H1 (cell line): ENCODE results near the gene FBLN2. TPM values are rescaled to one million over a fixed set of nuclear protein-coding genes. Genes with fewer than 3 reads are reported as not detected.

Experiments used
- CTCF ChIA-PET: fragments of 300-600 bp; sonication (Branson Sonifier 250); formaldehyde crosslinking; loops from one replicate; lab custom pipeline; 2021; ENCODE audit not compliant: partially characterized antibody; lab: Charles Lee
- POLR2A ChIA-PET: fragments of 300-600 bp; sonication (Branson Sonifier 250); formaldehyde crosslinking; loops from one replicate; lab custom pipeline; 2021; ENCODE audit warnings: inconsistent platforms; ENCODE audit not compliant: partially characterized antibody; lab: Charles Lee
- DNase-seq, 2 experiments: peaks; one replicate each; pipeline versions ENCODE4 v3.0.0 to v3.0.0-alpha.2; 2010 to 2022; ENCODE audit warnings: low spot score in 2 of 2, low read depth in 1 of 2, mixed read lengths in 1 of 2
- FAIRE-seq: peaks from 2 replicates; lab custom pipeline; 2011; peaks lifted over from hg19 to GRCh38; lab: Jason Lieb, UNC
- H2AFZ ChIP-seq: 2 replicates; pipeline ENCODE4 v1.8.1; 2012; ENCODE audit warnings: low read length, inconsistent platforms
- H2AK5ac ChIP-seq: 2 replicates; pipeline ENCODE4 v1.6.1; 2013; ENCODE audit warnings: low read depth, low read length
- H2BK120ac ChIP-seq: replicated peaks from 2 replicates; pipeline ENCODE3; 2013; ENCODE audit warnings: low read depth, low read length, inconsistent platforms
- H2BK12ac ChIP-seq: 2 replicates; pipeline ENCODE4 v1.6.1; 2013; ENCODE audit warnings: low read depth, low read length
- H2BK15ac ChIP-seq: 2 replicates; pipeline ENCODE4 v1.6.1; 2013; ENCODE audit warnings: low read length
- H2BK20ac ChIP-seq: 2 replicates; pipeline ENCODE4 v1.6.1; 2013; ENCODE audit warnings: low read length
- H2BK5ac ChIP-seq: 2 replicates; pipeline ENCODE4 v1.6.1; 2013; ENCODE audit warnings: low read depth, low read length
- H3K14ac ChIP-seq: 2 replicates; pipeline ENCODE4 v1.6.1; 2013; ENCODE audit warnings: inconsistent platforms; ENCODE audit not compliant: insufficient read length
- H3K18ac ChIP-seq: 2 replicates; pipeline ENCODE4 v1.6.1; 2013; ENCODE audit warnings: low read length; ENCODE audit errors: extremely low read depth
- H3K23ac ChIP-seq: 2 replicates; pipeline ENCODE4 v1.6.1; 2013; ENCODE audit warnings: inconsistent platforms; ENCODE audit not compliant: insufficient read length
- H3K23me2 ChIP-seq: 2 replicates; pipeline ENCODE4 v1.6.1; 2013; ENCODE audit warnings: low read depth, low read length
- H3K27ac ChIP-seq: 2 replicates; pipeline ENCODE4 v1.6.1; 2011; ENCODE audit warnings: low read depth, low read length, inconsistent platforms
- H3K27me3 ChIP-seq, 4 experiments: replicated peaks in 1 of 4; 1 replicate in 1 of 4; 2 replicates in 3 of 4; pipeline versions ENCODE4 v1.6.1 to v1.8.1; 2011 to 2013; ENCODE audit warnings: low read length in 3 of 4, mild to moderate bottlenecking in 3 of 4, inconsistent platforms in 2 of 4, mixed read lengths in 2 of 4, moderate library complexity in 1 of 4; ENCODE audit not compliant: control insufficient read depth in 3 of 4, insufficient read depth in 3 of 4; ENCODE audit errors: extremely low read depth in 1 of 4
- H3K36me3 ChIP-seq, 4 experiments: 2 replicates each; pipeline versions ENCODE4 v1.6.1 to v1.8.1; 2011 to 2013; ENCODE audit warnings: mild to moderate bottlenecking in 4 of 4, low read length in 3 of 4, moderate library complexity in 2 of 4, control low read depth in 1 of 4, inconsistent platforms in 1 of 4; ENCODE audit not compliant: insufficient read depth in 4 of 4, control insufficient read depth in 2 of 4
- H3K4ac ChIP-seq: replicated peaks from 2 replicates; pipeline ENCODE3; 2013; ENCODE audit warnings: low read length, low read depth, mixed read lengths, inconsistent platforms; ENCODE audit not compliant: insufficient read length
- H3K4me1 ChIP-seq, 4 experiments: replicated peaks in 1 of 4; 1 replicate in 1 of 4; 2 replicates in 3 of 4; pipeline versions ENCODE4 v1.6.1 to v1.8.1; 2011 to 2013; ENCODE audit warnings: low read length in 3 of 4, inconsistent platforms in 2 of 4, mixed read lengths in 1 of 4; ENCODE audit not compliant: insufficient read depth in 4 of 4, control insufficient read depth in 3 of 4
- H3K4me2 ChIP-seq, 2 experiments: 2 replicates each; pipeline versions ENCODE4 v1.6.1 to v1.8.1; 2011 to 2013; ENCODE audit warnings: low read depth in 2 of 2, low read length in 2 of 2, control low read depth in 1 of 2, inconsistent platforms in 1 of 2, mild to moderate bottlenecking in 1 of 2; ENCODE audit not compliant: insufficient read depth in 1 of 2
- H3K4me3 ChIP-seq, 4 experiments: fragments of 200-600, 300-600 bp in 1 of 4; sonication (generic), shearing (Covaris generic), sonication (Bioruptor Twin) in 1 of 4; 2 replicates each; pipeline versions ENCODE4 v1.5.1 to v1.8.1; 2011 to 2016; ENCODE audit warnings: low read length in 4 of 4, low read depth in 3 of 4, control low read depth in 2 of 4, inconsistent platforms in 2 of 4, mild to moderate bottlenecking in 2 of 4, mixed read lengths in 1 of 4, moderate library complexity in 1 of 4; ENCODE audit not compliant: insufficient read depth in 2 of 4; ENCODE audit errors: extremely low read depth in 1 of 4
- H3K56ac ChIP-seq: replicated peaks from 2 replicates; pipeline ENCODE3; 2013; ENCODE audit warnings: low read depth, mild to moderate bottlenecking, mixed read lengths, low read length, inconsistent platforms; ENCODE audit not compliant: insufficient read length
- H3K79me1 ChIP-seq: 2 replicates; pipeline ENCODE4 v1.6.1; 2013; ENCODE audit warnings: low read depth, low read length, control low read depth
- H3K79me2 ChIP-seq, 2 experiments: 2 replicates each; pipeline versions ENCODE4 v1.6.1 to v1.8.1; 2012 to 2013; ENCODE audit warnings: low read length in 2 of 2, mild to moderate bottlenecking in 2 of 2, inconsistent platforms in 1 of 2; ENCODE audit not compliant: insufficient read depth in 2 of 2, control insufficient read depth in 1 of 2
- H3K9ac ChIP-seq, 4 experiments: replicated peaks in 1 of 4; 1 replicate in 1 of 4; 2 replicates in 3 of 4; pipeline versions ENCODE4 v1.6.1 to v1.8.1; 2011 to 2013; ENCODE audit warnings: low read depth in 3 of 4, low read length in 3 of 4, control low read depth in 2 of 4, mild to moderate bottlenecking in 2 of 4, moderate library complexity in 2 of 4, inconsistent platforms in 1 of 4; ENCODE audit errors: extremely low read depth in 1 of 4
- H3K9me3 ChIP-seq, 2 experiments: 2 replicates each; pipeline versions ENCODE4 v1.6.1 to v1.8.1; 2012 to 2013; ENCODE audit warnings: mild to moderate bottlenecking in 2 of 2, moderate library complexity in 2 of 2, control low read depth in 1 of 2, inconsistent platforms in 1 of 2, low read depth in 1 of 2, low read length in 1 of 2, mixed read lengths in 1 of 2; ENCODE audit not compliant: insufficient read depth in 2 of 2
- H4K20me1 ChIP-seq, 2 experiments: replicated peaks in 1 of 2; 2 replicates each; pipeline versions ENCODE3 to v1.8.1; 2011 to 2013; ENCODE audit warnings: inconsistent platforms in 2 of 2, low read length in 2 of 2, mild to moderate bottlenecking in 1 of 2; ENCODE audit not compliant: insufficient read depth in 2 of 2, control insufficient read depth in 1 of 2
- H4K5ac ChIP-seq: 2 replicates; pipeline ENCODE4 v1.6.1; 2013; ENCODE audit warnings: low read length, low read depth, mixed read lengths, inconsistent platforms; ENCODE audit not compliant: insufficient read length
- H4K8ac ChIP-seq: 2 replicates; pipeline ENCODE4 v1.8.0; 2013; ENCODE audit warnings: mild to moderate bottlenecking, moderate library complexity, low read length, inconsistent platforms; ENCODE audit not compliant: insufficient read depth; ENCODE audit errors: extremely low read depth
- H4K91ac ChIP-seq: replicated peaks from 2 replicates; pipeline ENCODE3; 2013; ENCODE audit warnings: low read length, mixed read lengths, inconsistent platforms; ENCODE audit not compliant: insufficient read length
- CTBP2 ChIP-seq: IDR thresholded peaks from 2 replicates; pipeline ENCODE4 v1.7.0; 2011; ENCODE audit warnings: borderline replicate concordance, mild to moderate bottlenecking, moderate library complexity, mixed read lengths, low read length; ENCODE audit not compliant: insufficient read depth, insufficient read length
- HDAC6 ChIP-seq: IDR thresholded peaks from one replicate; pipeline ENCODE4 v1.7.1; 2012; ENCODE audit warnings: low read depth, mild to moderate bottlenecking, inconsistent platforms, low read length, moderate library complexity
- NANOG ChIP-seq: IDR thresholded peaks from 2 replicates; pipeline ENCODE4 v1.6.1; 2011; ENCODE audit warnings: low read length, low read depth, mild to moderate bottlenecking, inconsistent platforms; ENCODE audit not compliant: insufficient read depth, poor library complexity, severe bottlenecking
- NRF1 ChIP-seq: IDR thresholded peaks from 2 replicates; pipeline ENCODE4 v1.6.1; 2011; ENCODE audit warnings: mild to moderate bottlenecking, low read depth, low read length, improper control_type of control experiment
- RNF2 ChIP-seq: fragments of 200-900, 300-1000 bp; sonication (generic); IDR thresholded peaks from 2 replicates; pipeline ENCODE4 v1.7.1; 2016; ENCODE audit warnings: borderline replicate concordance, low read depth, mild to moderate bottlenecking, antibody characterized with exemption, low read length; ENCODE audit not compliant: poor library complexity, severe bottlenecking; ENCODE audit errors: missing control alignments
- SP1 ChIP-seq: IDR thresholded peaks from 2 replicates; pipeline ENCODE4 v1.6.1; 2011; ENCODE audit warnings: low read depth, low read length
- SP2 ChIP-seq: IDR thresholded peaks from 2 replicates; pipeline ENCODE4 v1.6.1; 2012; ENCODE audit warnings: mild to moderate bottlenecking, low read length, inconsistent platforms
- SRF ChIP-seq: IDR thresholded peaks from 2 replicates; pipeline ENCODE4 v1.6.1; 2011; ENCODE audit warnings: mild to moderate bottlenecking, low read depth, low read length, moderate library complexity
- USF2 ChIP-seq: IDR thresholded peaks from 2 replicates; pipeline ENCODE4 v1.6.1; 2011; ENCODE audit warnings: low read length, improper control_type of control experiment
- WGBS, 2 experiments: shearing (Covaris generic) in 1 of 2; methylation state at CpG; one replicate each; pipeline versions ENCODE4 v1.1.6 to v1.1.7; 2013 to 2015; ENCODE audit warnings: low lambda C conversion rate in 2 of 2, mixed read lengths in 2 of 2, inconsistent platforms in 1 of 2, low coverage in 1 of 2, missing lambda C conversion rate in 1 of 2; ENCODE audit not compliant: insufficient replicate concordance in 2 of 2, insufficient coverage in 1 of 2, insufficient read length in 1 of 2; ENCODE audit errors: extremely low coverage in 1 of 2, missing lambda C conversion rate in 1 of 2; 5-methylcytosine and 5-hydroxymethylcytosine counted together
- polyA plus RNA-seq, 7 experiments: library from polyadenylated mRNA; depleted of rRNA in 3 of 7; stranded (reverse) in 5 of 7; unstranded in 2 of 7; fragments of >200 nt in 5 of 7; fragments of 200-250 nt in 2 of 7; gene quantifications; 1 replicate in 5 of 7; 2 replicates in 1 of 7; 4 replicates in 1 of 7; pipeline versions ENCODE4 v1.2.1 to v1.2.3, GENCODE V29; 2011 to 2013; ENCODE audit warnings: missing spikeins in 2 of 7, mixed read lengths in 2 of 7
- total RNA-seq: library from RNA; stranded (reverse); fragmentation: NEBNext Ultra II Directional; extraction: Animal tissue kit (Norgen Biotek cat#: 25700); gene quantifications from 2 replicates; pipeline ENCODE4 v1.2.1, GENCODE V29; 2021
- TF ChIP-seq, protein P1 (sequence below): IDR thresholded peaks from 2 replicates; pipeline ENCODE4 v1.6.1; 2011; ENCODE audit warnings: low read depth, mild to moderate bottlenecking, low read length; ENCODE audit not compliant: insufficient read depth

The FBLN2 gene
- total and polyA plus RNA-seq, 2 of the 8 experiments (the other 6 are each of a cell fraction or from before 2014, with no cell fraction given): 17.4 to 24.2 TPM

DNA sequence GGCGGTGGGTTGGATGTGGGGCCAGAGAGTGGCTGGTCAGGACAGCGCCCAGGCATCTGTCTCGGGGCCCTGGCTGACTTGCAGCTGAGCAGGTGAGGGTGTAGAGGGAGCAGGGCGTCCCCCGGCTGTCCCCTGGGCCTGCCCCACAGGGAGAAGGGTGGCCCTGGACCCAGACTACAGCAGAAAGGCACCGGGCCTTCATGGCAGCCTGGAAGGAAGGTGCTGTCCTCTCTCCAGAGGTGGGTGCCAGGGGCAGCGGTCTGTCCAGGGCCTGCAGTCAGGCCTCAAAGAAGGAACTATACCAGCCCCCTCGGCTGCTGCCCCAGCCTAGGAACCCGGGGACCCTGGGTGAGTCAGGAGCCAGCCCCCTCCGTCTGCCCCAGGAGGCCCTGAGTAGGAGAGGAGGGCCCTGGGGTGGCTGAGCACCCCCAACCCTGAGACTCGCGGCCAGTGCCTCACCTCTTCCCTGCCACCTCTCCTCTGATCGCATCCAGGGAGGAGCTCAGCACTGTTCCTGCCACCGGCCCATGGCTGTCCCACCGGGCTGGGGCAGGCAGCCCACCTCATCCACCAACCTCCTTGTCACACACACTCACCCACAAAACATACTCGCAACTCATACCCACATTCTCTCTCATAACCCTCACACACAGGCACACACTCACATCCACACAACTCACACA lies 133.5 kb downstream of the FBLN2 start:
- Histone ChIP-seq H3K27ac (no peak overlapping the region), H3K56ac (no peak overlapping the region), H2BK120ac (no peak overlapping the region), H4K20me1 (peaks cover 0 to 4% of the 10 kb centered on the region in 2 experiments), H3K23me2 (peaks cover 7% of the 10 kb centered on the region; the same call in 1 of the 2 replicates), H3K4ac (no peak overlapping the region), H2BK12ac (0 out of 2 replicates have a peak overlapping the region, but pooled peaks have one; percentile 17), H3K18ac (no peak overlapping the region), H3K4me3 (no peak overlapping the region), H3K9me3 (no peaks in the 10 kb centered on the region), H4K91ac (no peak overlapping the region), H3K9ac (no peak overlapping the region), H3K14ac (no peak overlapping the region), H2AK5ac (no peak overlapping the region; the same call in 1 of the 2 replicates), H3K27me3 (peaks cover 0 to 2% (median under 1%) of the 10 kb centered on the region in 4 experiments; a peak in 1 of 7 replicates), H2BK15ac (no peak overlapping the region), H3K4me1 (peaks cover 0 to 7% (median 3%) of the 10 kb centered on the region in 4 experiments; a peak in 4 of 7 replicates), H3K23ac (no peak overlapping the region), H4K5ac (no peak overlapping the region), H4K8ac (no peak overlapping the region), H2BK20ac (no peak overlapping the region), H3K36me3 (no peaks in the 10 kb centered on the region), H2BK5ac (no peak overlapping the region; the same call in 1 of the 2 replicates), H2AFZ (no peak overlapping the region), H3K79me1 (no peaks in the 10 kb centered on the region), H3K4me2 (no peak overlapping the region), H3K79me2 (no peaks in the 10 kb centered on the region)
- ChIA-PET POLR2A (no interaction called here), CTCF (interaction anchor here (0.8 to 1.0 kb wide), 3 partner anchors 24 to 203 kb away, joined by 3 read pairs; no protein-coding TSS in a partner anchor)
- no peak for DNase-seq
- FAIRE-seq: no peak
- 90 to 100% methylated on average over 1 to 14 of the region's 16 CpGs for WGBS, 2 experiments
- TF ChIP-seq NANOG (no peak), SP2 (no peak), SRF (no peak), USF2 (no peak), CTBP2 (no peak), RNF2 (no peak), SP1 (no peak), HDAC6 (no peak), NRF1 (no peak)
- TF ChIP-seq, protein P1, sequence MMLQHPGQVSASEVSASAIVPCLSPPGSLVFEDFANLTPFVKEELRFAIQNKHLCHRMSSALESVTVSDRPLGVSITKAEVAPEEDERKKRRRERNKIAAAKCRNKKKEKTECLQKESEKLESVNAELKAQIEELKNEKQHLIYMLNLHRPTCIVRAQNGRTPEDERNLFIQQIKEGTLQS: no peak
